SK-MEL-5 (cell line): ENCODE results near the gene ARHGEF6. TPM values are rescaled to one million over a fixed set of nuclear protein-coding genes. Genes with fewer than 3 reads are reported as not detected.

Source experiments
- DNase-seq: peaks from one replicate; pipeline ENCODE4 v3.0.0-alpha.2; 2016; ENCODE audit warnings: low read depth, low spot score
- in situ Hi-C: cut with HindIII; loops from 2 replicates; pipeline ENCODE4 v1.10.0; 2016; ENCODE audit warnings: low sequenced_read_pairs, high pct_unique_total_duplicates, low pct_unique_long_range_greater_than_20kb
- total RNA-seq: library from RNA; depleted of rRNA; stranded (reverse); fragments of >200 nt; shearing (Covaris generic); gene quantifications from 2 replicates; pipeline ENCODE4 v1.2.3, GENCODE V29; 2014

Gene ARHGEF6
- total RNA-seq, 1 experiment from 2014 or later = 3.3 TPM

GRCh38 chrX:136718091-136718490 is 62.6 kb downstream of the ARHGEF6 start:
- DNase-seq = no peak
- in situ Hi-C loops = no loop called here

GRCh38 chrX:136714626-136715599 is 65.8 kb downstream of the ARHGEF6 start:
- in situ Hi-C loops = no loop called here
- no peak for DNase-seq

- no peak for DNase-seq
- in situ Hi-C loops = no loop called here
Measured at GRCh38 chrX:136712650-136713310, 68.0 kb downstream of the ARHGEF6 start.

- in situ Hi-C loops = no loop called here
- peak; percentile 75 for DNase-seq
Measured at GRCh38 chrX:136711147-136711546, 69.6 kb downstream of the ARHGEF6 start.

GRCh38 chrX:136710325-136710951 is 70.3 kb downstream of the ARHGEF6 start:
- in situ Hi-C loops = no loop called here
- DNase-seq = no peak

DNA sequence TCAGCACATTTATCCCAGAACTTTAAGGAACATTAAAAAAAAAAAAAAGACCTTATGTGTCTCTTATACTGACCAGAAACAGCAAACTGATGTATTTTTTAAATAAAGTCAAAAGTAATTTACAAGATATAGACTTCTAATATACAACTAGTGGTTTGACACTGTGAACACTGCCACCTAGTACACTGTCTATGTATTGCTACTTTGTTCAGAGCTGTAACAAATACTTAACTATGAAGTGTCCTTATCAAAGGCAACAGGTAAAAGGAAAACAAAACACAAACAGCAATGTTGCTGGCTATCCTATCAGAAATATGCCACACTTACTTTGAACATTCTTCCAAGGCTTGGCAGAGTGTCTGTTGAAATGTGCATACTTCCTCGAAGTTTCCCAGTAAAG is 72.4 kb downstream of the ARHGEF6 start:
- DNase-seq = peak; percentile 10
- in situ Hi-C loops = no loop called here

DNA sequence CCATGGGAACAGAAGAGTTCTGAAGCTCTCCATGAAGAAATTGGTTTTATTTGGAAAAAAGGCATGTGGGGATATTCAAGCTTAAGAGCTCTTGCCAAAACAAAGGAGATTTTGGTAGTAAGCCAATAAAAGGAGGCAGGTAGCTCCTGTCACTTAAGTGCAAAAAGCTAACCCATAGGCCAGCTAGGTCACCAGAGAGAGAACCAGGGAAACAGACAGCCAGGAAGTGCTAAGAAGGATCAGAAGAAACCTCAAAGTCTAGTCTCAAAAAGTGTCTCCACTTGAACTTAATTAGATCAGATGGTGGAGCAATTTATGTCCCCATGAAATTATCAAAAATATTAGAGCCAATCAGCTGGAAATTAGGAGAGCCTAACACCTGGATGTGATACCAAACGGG is 83.6 kb downstream of the ARHGEF6 start:
- in situ Hi-C loops = no loop called here
- DNase-seq = no peak

DNA sequence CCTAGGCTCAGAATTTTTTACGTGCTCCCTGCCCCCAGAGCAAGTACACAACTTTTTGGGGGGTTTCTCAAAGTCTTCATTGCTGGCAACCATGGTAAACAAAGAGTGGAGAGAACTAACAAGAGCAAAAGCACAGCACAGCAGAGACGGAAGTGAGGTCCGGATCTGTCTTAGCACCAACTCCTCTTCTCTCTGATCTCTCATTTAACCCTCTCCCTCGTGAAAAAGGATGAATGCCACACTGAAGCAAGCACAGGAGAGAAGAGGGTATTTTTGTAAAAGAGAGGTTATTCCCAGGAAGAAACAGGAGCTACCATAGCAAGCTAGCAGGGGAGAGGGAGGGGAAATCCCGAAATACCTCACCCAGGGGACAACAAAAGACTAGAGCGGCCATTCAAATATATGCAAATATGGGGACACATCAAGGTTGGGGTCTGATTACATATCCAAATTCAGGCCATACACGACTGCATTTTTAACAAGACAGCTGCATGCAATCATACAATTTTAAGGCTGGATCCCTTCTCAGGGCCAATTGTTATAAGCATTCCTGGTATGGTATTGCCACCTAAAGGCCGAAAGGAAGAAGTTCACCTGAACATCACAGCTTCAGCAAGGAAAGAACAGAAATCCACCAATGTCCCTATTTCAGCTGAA is 86.2 kb downstream of the ARHGEF6 start:
- DNase-seq = peak; percentile 57
- in situ Hi-C loops = no loop called here

DNA sequence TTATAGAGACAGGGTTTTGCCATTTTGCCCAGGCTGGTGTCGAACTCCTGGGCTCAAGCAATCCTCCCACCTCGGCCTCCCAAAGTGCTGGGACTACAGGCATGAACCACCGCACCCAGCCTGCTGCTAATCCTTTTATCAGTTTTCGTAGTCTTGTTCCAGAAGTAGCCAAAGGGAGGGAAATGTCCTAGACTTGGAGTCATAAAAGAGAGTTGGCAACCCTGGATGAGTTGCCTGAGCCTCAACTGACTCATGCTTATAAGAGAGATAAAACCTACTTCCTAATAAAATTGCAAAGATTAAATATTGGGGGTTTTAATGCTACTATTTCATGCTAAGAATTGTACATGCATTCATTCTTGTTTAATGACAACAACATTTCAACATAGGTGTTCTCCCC is 88.5 kb downstream of the ARHGEF6 start:
- in situ Hi-C loops = no loop called here
- DNase-seq = no peak

- DNase-seq = no peak
- in situ Hi-C loops = no loop called here
Measured at GRCh38 chrX:136691028-136691809, 89.5 kb downstream of the ARHGEF6 start.

DNA sequence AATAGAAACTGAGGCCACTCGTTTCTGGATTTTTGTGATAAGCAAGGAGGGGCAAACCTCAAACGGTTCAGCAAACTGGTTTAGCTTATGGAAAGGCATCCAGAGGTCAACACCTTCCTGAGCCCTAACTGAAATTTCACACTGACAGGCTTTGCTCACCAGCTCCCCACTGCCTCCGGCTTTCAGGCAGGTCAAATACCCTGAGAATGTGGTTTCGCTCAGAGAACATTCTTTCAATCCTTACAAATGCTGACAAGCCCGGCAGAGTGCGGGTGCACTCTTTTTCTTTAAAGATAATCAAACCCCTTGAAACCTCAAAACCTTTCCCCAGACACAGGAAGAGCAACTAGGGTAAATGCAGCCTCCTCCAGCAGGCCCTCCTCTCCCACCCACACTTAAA is 91.3 kb downstream of the ARHGEF6 start:
- DNase-seq = no peak
- in situ Hi-C loops = no loop called here

- DNase-seq = no peak
- in situ Hi-C loops = no loop called here
Measured at GRCh38 chrX:136687457-136687856, 93.3 kb downstream of the ARHGEF6 start.

DNA sequence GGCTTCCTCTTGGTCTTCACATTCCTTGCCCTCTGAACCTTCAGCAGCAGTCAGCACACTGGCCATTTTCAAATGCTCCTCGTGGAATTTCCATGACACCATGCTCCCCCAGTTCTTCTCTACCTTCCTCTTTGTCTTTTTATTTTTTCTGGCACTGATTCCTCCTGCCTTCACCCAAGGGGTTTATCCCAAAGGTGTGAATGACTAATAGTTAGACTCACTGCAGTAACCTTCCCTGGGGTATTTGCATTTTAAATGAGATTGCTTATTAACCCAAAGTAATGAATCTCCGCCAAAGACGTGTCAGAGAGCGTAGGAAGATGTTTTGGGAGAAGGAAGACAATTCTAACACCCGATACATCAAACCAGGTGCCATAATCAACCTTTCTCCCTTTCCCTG is 96.6 kb downstream of the ARHGEF6 start:
- in situ Hi-C loops = no loop called here
- DNase-seq = no peak

GRCh38 chrX:136679531-136679930 is 101.2 kb downstream of the ARHGEF6 start:
- in situ Hi-C loops = no loop called here
- no peak for DNase-seq

DNA sequence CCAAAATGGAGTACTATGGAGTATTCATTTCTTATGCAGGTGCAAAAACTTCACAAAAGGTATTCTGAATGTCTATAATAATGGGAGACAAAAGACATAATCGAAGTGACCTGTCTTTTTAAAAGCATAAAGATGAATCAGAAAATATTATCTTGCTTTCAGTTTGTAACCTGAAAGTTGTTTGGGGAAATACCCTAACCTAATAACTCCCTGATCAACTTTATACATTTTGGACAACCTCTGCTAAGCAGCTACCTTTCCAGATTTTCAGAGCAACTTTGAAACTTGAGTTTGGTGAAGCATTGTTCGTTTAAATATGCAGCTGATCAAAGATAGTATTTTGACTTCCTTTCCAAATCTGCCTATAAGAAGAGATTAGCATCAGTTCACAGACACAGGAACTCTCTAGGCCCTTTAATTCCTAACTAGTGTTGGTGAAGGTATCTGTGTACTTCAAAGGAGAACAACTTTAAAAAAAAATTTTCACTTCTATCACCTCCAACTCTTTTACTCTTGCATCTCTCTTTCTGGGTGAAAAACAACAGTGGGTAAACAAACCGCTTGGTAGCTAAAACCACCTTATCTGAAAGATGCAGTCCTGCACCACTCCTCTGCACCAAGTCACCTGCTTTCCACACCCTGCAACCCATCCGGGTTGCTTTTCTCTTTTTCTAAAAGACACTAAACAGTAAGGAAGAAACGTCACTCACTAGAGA is 106.3 kb downstream of the ARHGEF6 start:
- in situ Hi-C loops = no loop called here
- no peak for DNase-seq

DNA sequence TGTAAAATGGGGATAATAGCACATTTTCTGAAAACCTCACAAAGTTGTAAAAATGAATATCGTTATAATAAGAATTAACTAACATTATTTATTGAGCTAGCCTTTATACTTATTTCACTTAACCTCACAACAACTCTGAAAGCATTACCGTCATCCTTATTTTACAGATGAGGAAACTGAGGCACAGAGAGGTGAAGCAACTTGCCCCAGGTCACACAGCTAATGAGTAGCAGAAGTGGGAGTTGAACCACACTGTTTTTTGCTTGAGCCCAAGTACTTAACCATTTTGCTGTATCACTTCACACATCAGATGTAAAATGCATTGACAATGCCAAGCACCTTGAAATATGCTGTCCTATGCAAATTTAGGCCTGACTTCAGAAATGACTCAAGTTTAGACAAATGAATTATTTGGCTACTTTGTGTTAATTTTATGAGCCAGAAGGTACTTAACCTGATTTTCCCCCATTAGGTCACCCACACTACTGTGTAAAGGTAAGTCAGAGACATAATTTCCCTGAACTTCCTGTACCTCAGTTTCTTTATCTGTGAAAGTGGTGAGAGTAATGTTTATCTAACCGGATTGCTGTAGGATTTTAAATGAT is 109.6 kb downstream of the ARHGEF6 start:
- DNase-seq = no peak
- in situ Hi-C loops = no loop called here
